Nephron (organoid): ENCODE data around the gene TNNC1.

ENCODE experiments used
- H3K27ac Mint-ChIP-seq, 3 experiments: 2 replicates each; pipeline ENCODE4 v1.8.0; 2020; ENCODE audit warnings: mixed read lengths in 3 of 3, mild to moderate bottlenecking in 2 of 3, moderate library complexity in 1 of 3
- H3K27me3 Mint-ChIP-seq: 2 replicates; pipeline ENCODE4 v1.8.0; 2021; ENCODE audit warnings: low read depth, mild to moderate bottlenecking, moderate library complexity, mixed read lengths
- H3K36me3 Mint-ChIP-seq: 2 replicates; pipeline ENCODE4 v1.8.0; 2020; ENCODE audit warnings: low read depth, mixed read lengths
- H3K4me1 Mint-ChIP-seq: 2 replicates; pipeline ENCODE4 v1.8.0; 2020; ENCODE audit warnings: mixed read lengths
- H3K4me3 Mint-ChIP-seq, 3 experiments: 2 replicates each; pipeline ENCODE4 v1.8.0; 2020; ENCODE audit warnings: mild to moderate bottlenecking in 3 of 3, mixed read lengths in 3 of 3, moderate library complexity in 2 of 3
- H3K9me3 Mint-ChIP-seq: 2 replicates; pipeline ENCODE4 v1.8.0; 2020; ENCODE audit warnings: mixed read lengths
- CTCF ChIP-seq, 3 experiments: fragments of 200-600 bp; sonication (generic); IDR thresholded peaks; one replicate each; pipeline ENCODE4 v1.5.0; 2021; ENCODE audit warnings: antibody characterized with exemption in 3 of 3; ENCODE audit not compliant: unreplicated experiment in 3 of 3

Gene TNNC1

GRCh38 chr3:52446631-52447511 is 7.0 kb downstream of the TNNC1 start:
- H3K4me1 Mint-ChIP-seq, result peaks cover 40% of the 10 kb centered on the region
- peaks cover 11% of the 10 kb centered on the region for H3K27me3 Mint-ChIP-seq
- H3K4me3 Mint-ChIP-seq, result peak overlapping the region in 1 of 3 experiments; percentile 10
- no peaks in the 10 kb centered on the region for H3K36me3 Mint-ChIP-seq
- H3K9me3 Mint-ChIP-seq, result no peaks in the 10 kb centered on the region
- peak; percentile 99 to 100 (median 99) for TF ChIP-seq CTCF (IDR thresholded peaks at IDR 0.05; ENCODE audit: unreplicated experiment in 3 of 3)
- H3K27ac Mint-ChIP-seq, result peak overlapping the region in 2 of 3 experiments; percentile 21 to 39

DNA sequence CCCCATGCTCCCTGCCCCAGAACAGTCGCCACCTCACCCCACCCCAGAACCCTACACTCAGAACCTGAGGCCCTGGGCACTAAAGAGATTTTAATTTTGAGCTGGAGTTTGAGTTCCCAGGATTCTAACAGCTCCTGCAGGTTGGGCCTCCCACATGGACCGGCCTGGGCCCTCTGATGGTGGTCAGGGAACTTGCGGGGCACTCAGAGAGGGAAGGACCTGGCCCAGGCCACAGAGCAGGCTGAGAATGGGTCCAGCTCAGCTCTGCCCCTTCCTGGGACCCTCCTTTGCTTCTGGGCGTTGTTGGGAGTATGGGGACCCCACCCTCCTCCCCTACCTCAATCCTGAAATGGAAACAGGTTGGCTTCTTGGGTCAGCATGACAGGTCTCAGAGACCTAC is 7.8 kb downstream of the TNNC1 start:
- TF ChIP-seq CTCF (IDR thresholded peaks at IDR 0.05; ENCODE audit: unreplicated experiment in 3 of 3), result no peak

GRCh38 chr3:52444860-52445793 is 8.7 kb downstream of the TNNC1 start, which contains the start of gene SEMA3G:
TSS of gene SEMA3G (minus strand) at chr3:52445103. CDS start at chr3:52445027, 76 bp downstream.
- H3K27ac Mint-ChIP-seq, result peak within 1 kb of the TSS in 1 of 3 experiments; percentile 43
- H3K27me3 Mint-ChIP-seq, result peaks cover 11% of the 10 kb centered on the region
- H3K9me3 Mint-ChIP-seq, result no peaks in the 10 kb centered on the region
- H3K4me3 Mint-ChIP-seq, result peak within 1 kb of the TSS; percentile 64 to 78 (median 64)
- TF ChIP-seq CTCF (IDR thresholded peaks at IDR 0.05; ENCODE audit: unreplicated experiment in 3 of 3), result peak; percentile 58 to 72 (median 66)
- H3K36me3 Mint-ChIP-seq, result no peaks in the 10 kb centered on the region
- peaks cover 28% of the 10 kb centered on the region for H3K4me1 Mint-ChIP-seq

More for the DNA sequence above, 7.8 kb downstream of the TNNC1 start:
- no peaks in the 10 kb centered on the region for H3K36me3 Mint-ChIP-seq
- peaks cover 11% of the 10 kb centered on the region for H3K27me3 Mint-ChIP-seq
- no peaks in the 10 kb centered on the region for H3K9me3 Mint-ChIP-seq
- H3K4me1 Mint-ChIP-seq, result peaks cover 33% of the 10 kb centered on the region
- no peak overlapping the region for H3K4me3 Mint-ChIP-seq
- no peak overlapping the region for H3K27ac Mint-ChIP-seq

GRCh38 chr3:52443791-52444687 is 9.8 kb downstream of the TNNC1 start:
- Mint-ChIP-seq H3K27me3 (peaks cover 11% of the 10 kb centered on the region), H3K4me1 (peaks cover 23% of the 10 kb centered on the region), H3K9me3 (no peaks in the 10 kb centered on the region), H3K36me3 (no peaks in the 10 kb centered on the region), H3K27ac (peak overlapping the region in 1 of 3 experiments; percentile 43), H3K4me3 (peak overlapping the region; percentile 64 to 78 (median 64))
- TF ChIP-seq CTCF (IDR thresholded peaks at IDR 0.05; ENCODE audit: unreplicated experiment in 3 of 3), result no peak

DNA sequence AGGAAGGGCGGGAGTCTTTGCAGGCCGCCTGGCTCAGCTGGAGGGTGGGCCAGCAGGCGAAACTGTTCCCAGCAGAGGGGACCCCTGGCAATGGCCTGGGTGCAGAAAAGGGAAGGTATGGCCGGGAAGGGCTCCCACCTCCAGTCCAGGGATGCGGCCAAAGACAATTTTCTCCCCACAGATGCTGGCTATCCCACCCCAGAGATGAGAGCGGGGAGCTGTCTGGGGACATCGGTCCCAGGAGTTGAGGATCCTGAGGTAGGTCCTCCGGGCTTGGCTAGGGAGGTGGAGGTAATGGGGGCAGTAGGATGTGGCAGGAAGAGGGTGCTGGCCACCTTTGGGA is 10.6 kb downstream of the TNNC1 start:
- H3K36me3 Mint-ChIP-seq, result no peaks in the 10 kb centered on the region
- H3K4me3 Mint-ChIP-seq, result peak overlapping the region in 1 of 3 experiments; percentile 38
- H3K9me3 Mint-ChIP-seq, result no peaks in the 10 kb centered on the region
- peaks cover 15% of the 10 kb centered on the region for H3K4me1 Mint-ChIP-seq
- TF ChIP-seq CTCF (IDR thresholded peaks at IDR 0.05; ENCODE audit: unreplicated experiment in 3 of 3), result no peak
- H3K27me3 Mint-ChIP-seq, result peaks cover 6% of the 10 kb centered on the region
- H3K27ac Mint-ChIP-seq, result no peak overlapping the region
